H1 (cell line): ENCODE measurements around the gene TYK2.

Experiments used
- BRCA1 ChIP-seq: IDR thresholded peaks from 2 replicates; pipeline ENCODE4 v1.6.1; 2012; ENCODE audit warnings: low read depth, low read length, improper control_type of control experiment
- CEBPB ChIP-seq: IDR thresholded peaks from 2 replicates; pipeline ENCODE4 v1.6.1; 2012; ENCODE audit warnings: low read depth, low read length
- CHD1 ChIP-seq: IDR thresholded peaks from 2 replicates; pipeline ENCODE4 v1.6.1; 2012; ENCODE audit warnings: low read depth, low read length, improper control_type of control experiment
- POLR2A ChIP-seq, 2 experiments: IDR thresholded peaks; 1 replicate in 1 of 2; 2 replicates in 1 of 2; pipeline ENCODE4 v1.6.1; 2011; ENCODE audit warnings: low read depth in 2 of 2, low read length in 2 of 2, mild to moderate bottlenecking in 2 of 2; ENCODE audit errors: control extremely low read depth in 1 of 2
- POLR2AphosphoS5 ChIP-seq: IDR thresholded peaks from 2 replicates; pipeline ENCODE4 v1.6.1; 2011; ENCODE audit warnings: low read depth, low read length
- RAD21 ChIP-seq, 2 experiments: IDR thresholded peaks in 1 of 2; conservative IDR thresholded peaks in 1 of 2; 2 replicates each; pipeline ENCODE4 v1.6.1; 2011; ENCODE audit warnings: low read depth in 2 of 2, low read length in 2 of 2, improper control_type of control experiment in 1 of 2, inconsistent platforms in 1 of 2, mild to moderate bottlenecking in 1 of 2, moderate library complexity in 1 of 2
- TF ChIP-seq, protein P1 (sequence below), 3 experiments: IDR thresholded peaks; 1 replicate in 2 of 3; 2 replicates in 1 of 3; pipeline versions ENCODE4 v1.5.1 to v1.6.1; 2011; ENCODE audit warnings: low read length in 3 of 3, mild to moderate bottlenecking in 3 of 3, inconsistent platforms in 2 of 3, low read depth in 1 of 3, moderate library complexity in 1 of 3; ENCODE audit not compliant: insufficient read depth in 1 of 3; ENCODE audit errors: control extremely low read depth in 1 of 3

- TF ChIP-seq RAD21 (IDR thresholded peaks at IDR 0.05 in 1 of 2, conservative IDR thresholded peaks at IDR 0.05 in 1 of 2; ENCODE audit: low read depth in 2 of 2, low read length in 2 of 2) (peak; percentile 87 to 90), BRCA1 (no peak), POLR2AphosphoS5 (0 out of 2 replicates have a peak, but pooled peaks have one; percentile 2), POLR2A (IDR thresholded peaks at IDR 0.05; ENCODE audit: control extremely low read depth in 1 of 2, low read depth in 2 of 2, low read length in 2 of 2) (no peak), CEBPB (no peak), CHD1 (no peak)
- TF ChIP-seq, protein P1, sequence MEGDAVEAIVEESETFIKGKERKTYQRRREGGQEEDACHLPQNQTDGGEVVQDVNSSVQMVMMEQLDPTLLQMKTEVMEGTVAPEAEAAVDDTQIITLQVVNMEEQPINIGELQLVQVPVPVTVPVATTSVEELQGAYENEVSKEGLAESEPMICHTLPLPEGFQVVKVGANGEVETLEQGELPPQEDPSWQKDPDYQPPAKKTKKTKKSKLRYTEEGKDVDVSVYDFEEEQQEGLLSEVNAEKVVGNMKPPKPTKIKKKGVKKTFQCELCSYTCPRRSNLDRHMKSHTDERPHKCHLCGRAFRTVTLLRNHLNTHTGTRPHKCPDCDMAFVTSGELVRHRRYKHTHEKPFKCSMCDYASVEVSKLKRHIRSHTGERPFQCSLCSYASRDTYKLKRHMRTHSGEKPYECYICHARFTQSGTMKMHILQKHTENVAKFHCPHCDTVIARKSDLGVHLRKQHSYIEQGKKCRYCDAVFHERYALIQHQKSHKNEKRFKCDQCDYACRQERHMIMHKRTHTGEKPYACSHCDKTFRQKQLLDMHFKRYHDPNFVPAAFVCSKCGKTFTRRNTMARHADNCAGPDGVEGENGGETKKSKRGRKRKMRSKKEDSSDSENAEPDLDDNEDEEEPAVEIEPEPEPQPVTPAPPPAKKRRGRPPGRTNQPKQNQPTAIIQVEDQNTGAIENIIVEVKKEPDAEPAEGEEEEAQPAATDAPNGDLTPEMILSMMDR (IDR thresholded peaks at IDR 0.05; ENCODE audit: control extremely low read depth in 1 of 3, insufficient read depth in 1 of 3, low read depth in 1 of 3, low read length in 3 of 3), result peak; percentile 82 to 94 (median 94)
Observed at GRCh38 chr19:10388957-10389356, 8.6 kb upstream of the TYK2 start.
